ENCODE measurements around the gene TMPRSS11B.
"Not testable (repeated sequence)": the region's sequence is repeated elsewhere in the genome, so short reads cannot be mapped to it uniquely, and the experiment has no call there.

Gene TMPRSS11B

DNA sequence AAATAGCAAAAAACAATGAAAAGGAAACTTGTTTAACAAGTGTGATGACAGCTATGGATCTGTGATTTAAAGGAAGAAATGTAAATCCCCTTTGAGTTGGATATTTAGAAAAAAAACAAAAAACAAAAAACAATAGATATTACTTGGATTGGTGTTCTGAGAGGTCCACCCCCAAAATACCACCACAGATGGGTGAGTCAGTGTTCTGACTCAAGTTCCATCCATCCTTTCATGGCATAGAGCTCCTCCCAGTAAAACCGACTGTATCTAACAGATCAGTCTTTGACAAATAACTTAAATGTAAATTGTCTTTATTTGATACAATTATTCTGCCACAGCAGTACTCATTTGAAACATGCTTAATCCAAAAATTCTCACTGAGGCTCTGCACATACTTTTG lies 27.4 kb downstream of the TMPRSS11B start:
- DNase-seq = no peak

- no peak for DNase-seq
These were observed 29.0 kb downstream of the TMPRSS11B start for GRCh38 chr4:68216501-68216900.

DNA sequence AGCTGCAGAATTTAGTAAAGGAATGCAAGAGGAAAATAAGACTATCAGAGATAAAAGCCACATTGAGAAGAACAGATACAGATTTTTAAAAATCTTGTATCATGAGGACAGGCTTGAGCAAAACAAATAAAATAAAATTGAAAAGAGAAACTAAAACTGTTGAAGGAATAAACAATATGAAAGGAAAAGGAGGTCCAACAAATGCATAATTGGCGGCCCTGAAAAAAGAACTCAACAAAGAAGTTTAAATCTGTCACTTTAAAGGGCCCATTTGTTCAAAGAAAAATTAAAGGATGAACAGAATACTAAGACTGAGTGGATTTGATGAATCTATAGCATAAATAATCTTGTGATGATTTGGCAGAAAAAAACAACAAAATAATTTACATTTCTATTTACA lies 36.5 kb downstream of the TMPRSS11B start:
- DNase-seq = no peak

DNA sequence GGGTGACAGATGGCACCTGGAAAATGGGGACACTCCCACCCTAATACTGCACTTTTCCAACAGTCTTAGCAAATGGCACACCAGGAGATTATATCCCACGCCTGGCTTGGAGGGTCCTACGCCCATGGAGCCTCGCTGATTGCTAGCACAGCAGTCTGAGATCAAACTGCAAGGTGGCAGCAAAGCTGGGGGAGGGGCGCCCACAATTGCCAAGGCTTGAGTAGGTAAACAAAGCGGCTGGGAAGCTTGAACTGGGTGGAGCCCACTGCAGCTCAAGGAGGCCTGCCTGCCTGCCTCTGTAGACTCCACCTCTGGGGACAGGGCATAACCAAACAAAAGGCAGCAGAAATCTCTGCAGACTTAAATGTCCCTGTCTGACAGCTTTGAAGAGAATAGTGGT lies 51.2 kb downstream of the TMPRSS11B start:
- DNase-seq = not testable (repeated sequence)

DNA sequence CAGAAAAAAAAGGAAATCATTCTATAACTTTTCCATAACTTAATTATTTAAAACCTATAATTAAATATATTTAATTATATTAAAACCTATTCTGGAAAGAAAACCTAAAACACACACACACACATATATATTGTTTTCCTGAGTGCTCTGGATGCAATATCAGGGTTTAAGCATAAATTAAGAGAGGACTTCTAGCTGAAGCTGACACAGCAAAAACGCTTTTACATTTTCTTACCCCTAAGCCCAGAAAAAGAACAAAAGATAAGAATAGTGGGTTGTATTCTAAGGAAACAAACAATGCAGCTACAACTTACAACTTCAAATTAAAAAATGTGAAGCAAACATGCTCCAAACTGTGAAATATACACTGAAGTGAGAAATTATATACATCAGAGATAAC lies 52.3 kb downstream of the TMPRSS11B start:
- no peak for DNase-seq

- DNase-seq = no peak
These were observed 58.3 kb downstream of the TMPRSS11B start for GRCh38 chr4:68187145-68187544.

DNA sequence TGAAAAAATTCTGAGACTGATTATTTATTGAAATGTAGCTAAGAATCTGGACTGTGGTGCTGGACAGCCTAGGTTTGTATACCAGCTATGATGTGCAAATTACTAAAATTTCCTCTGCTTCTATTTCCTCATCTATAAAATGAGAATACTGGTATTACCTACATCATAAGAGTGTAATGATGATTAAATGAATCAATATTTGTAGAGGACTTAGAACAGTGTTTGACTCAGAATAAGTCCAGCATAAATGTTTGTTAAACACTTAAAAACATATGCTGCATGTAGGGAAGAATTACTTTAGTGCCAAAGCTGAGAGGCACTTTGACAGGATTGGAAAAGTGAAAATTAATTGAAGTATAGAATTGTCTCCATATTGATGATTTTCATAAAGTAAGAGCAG lies 60.6 kb downstream of the TMPRSS11B start:
- DNase-seq = no peak

GRCh38 chr4:68183417-68183816 lies 62.1 kb downstream of the TMPRSS11B start:
- DNase-seq = no peak

DNA sequence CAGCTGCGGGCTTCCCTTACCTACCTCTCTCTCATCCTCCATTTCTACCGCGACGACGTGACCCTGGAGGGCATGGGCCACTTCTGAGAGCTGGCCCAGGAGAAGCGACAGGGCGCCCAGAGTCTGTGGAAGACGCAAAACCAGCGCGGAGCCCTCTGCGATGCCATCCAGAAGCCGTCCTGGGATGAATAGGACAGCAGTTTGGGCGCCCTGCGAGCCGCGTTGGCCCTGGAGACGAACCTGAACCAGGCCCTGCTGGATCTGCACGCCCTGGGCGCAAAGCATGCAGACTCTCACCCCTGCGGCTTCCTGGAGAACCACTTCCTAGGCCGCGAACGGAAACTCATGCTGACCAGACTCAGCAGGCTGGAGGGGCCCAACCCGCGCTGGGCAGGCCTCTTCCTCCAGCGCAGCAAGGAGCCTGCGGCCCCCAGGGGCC lies 63.1 kb downstream of the TMPRSS11B start:
- DNase-seq = no peak

DNA sequence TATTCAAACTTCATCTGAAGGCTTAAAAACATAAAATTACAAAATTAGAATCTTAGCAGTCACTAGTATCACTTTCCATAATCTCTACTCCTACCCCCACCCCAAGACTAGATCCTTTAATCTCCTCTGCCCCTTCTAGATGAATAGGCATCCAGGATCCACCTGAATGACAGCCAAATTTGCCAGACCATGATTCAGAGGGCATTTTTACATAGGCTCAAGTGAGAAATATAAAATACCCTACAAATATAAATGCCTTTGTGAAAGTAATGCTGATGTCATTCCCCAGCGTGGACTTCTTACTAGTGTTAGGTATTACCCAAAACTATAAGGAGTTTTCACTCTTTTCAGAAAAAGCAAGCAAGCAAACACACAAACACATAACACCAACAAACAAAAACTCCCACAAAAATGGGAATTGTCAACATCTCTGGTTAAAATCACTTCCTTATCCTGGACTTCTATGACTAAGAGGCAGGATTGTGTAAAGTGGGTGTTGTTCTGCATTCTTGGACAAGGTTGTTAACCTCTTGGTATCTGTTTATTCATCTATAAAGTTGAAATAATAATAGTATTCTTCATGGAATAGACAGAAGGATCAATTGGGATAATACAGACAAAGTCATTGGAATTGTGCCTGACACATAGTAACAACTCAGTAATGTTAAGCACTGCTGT lies 64.5 kb downstream of the TMPRSS11B start:
- no peak for DNase-seq

GRCh38 chr4:68176904-68177303 lies 68.6 kb downstream of the TMPRSS11B start:
- DNase-seq = no peak
